ENCODE data around the gene EIF4EBP2.
A peak's percentile ranks its signal among the peaks of the same experiment; 100 is the strongest.

The EIF4EBP2 gene

GRCh38 chr10:70404036-70404786, at the start of gene EIF4EBP2:
EIF4EBP2 (plus strand) TSS chr10:70404145; CDS start chr10:70404402, 257 bp downstream.
- DNase-seq (ENCODE audit: low read depth in 2 of 3, low spot score in 2 of 3) = peak; percentile 99 to 100 (median 99)

DNA sequence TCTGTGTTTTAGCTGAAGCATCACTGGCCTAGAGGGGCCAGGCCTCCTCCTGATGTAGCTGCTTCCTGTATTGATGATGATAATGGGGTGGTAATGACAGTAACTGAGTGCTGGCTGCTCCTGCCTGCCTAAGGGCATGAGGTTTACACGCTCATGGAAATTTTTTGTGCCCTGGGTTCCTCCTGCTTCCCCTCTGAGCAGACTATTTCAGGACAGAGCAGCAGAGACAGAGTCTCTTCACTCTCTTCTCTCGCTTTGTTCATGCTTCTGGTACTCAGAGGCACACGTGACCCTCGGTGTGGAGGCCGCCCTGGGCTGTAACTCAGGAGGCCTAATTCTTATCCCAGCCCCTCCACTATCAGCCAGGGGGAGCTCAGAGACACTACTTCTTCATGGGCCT, 49.4 kb upstream of the EIF4EBP2 start:
- DNase-seq (ENCODE audit: low read depth in 2 of 3, low spot score in 2 of 3) = no peak

GRCh38 chr10:70355051-70356021, 48.6 kb upstream of the EIF4EBP2 start:
- no peak for DNase-seq (ENCODE audit: low read depth in 2 of 3, low spot score in 2 of 3)

- DNase-seq (ENCODE audit: low read depth in 2 of 3, low spot score in 2 of 3) = no peak
Measured at GRCh38 chr10:70357565-70357964, 46.4 kb upstream of the EIF4EBP2 start.

DNA sequence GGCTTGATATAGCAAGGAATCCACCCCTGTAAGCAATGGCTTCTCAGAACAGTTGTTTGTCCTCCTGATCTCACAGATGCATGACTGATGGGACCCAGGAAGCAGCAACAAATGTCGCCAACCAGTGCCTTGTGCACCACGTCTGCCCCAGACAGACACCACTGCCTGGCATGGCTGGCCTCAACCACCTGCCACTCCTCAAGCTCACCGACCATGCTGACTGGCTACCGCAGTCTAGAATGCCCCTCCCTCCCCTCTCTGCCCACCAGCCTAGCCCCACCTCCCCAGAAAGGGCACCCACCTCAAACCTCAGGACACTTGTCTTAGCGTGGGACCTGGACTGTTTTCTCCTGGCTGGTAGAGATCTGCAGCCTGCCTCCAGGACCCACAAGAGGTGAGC, 45.5 kb upstream of the EIF4EBP2 start:
- DNase-seq (ENCODE audit: low read depth in 2 of 3, low spot score in 2 of 3) = no peak

GRCh38 chr10:70359017-70359550, 44.9 kb upstream of the EIF4EBP2 start:
- no peak for DNase-seq (ENCODE audit: low read depth in 2 of 3, low spot score in 2 of 3)

- no peak for DNase-seq (ENCODE audit: low read depth in 2 of 3, low spot score in 2 of 3)
Measured at GRCh38 chr10:70360215-70360614, 43.7 kb upstream of the EIF4EBP2 start.

DNA sequence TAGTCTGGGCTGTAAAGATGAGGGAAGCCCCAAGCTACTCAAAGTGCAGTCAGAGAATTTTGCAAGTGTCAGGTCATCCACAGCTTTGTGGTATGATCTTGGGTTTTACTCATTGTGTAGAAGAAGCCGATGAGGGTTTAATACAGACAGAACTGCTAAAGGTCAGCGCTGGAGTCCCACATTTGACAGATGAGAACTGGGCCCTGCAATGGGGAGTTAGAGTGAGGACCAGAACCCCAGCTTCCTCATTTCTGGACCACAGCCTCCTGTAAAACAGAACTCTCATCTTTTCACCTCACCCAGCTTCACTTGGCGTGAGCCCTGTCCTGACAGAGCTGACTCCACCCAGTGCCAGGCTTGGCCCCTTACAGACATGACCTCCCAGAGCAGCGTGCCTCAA, 41.6 kb upstream of the EIF4EBP2 start:
- DNase-seq (ENCODE audit: low read depth in 2 of 3, low spot score in 2 of 3) = no peak

DNA sequence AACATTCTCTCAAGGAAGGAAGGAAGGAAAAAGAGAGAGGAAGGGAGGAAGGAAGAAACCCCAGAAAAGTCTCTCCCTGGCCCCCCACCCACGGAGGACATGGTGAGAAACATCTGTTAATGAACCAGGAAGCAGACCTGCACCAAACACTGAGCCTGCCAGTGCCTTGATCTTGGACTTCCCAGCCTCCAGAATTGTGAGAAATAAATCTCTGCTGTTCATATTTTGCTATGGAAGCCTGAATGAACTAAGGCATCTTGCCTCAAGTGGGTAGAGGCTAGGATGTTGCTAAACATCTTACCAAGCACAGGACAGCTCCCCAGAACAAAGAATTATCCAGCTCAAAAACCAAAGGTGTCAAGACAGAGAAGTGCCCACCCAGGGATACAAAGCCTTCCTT, 40.7 kb upstream of the EIF4EBP2 start:
- no peak for DNase-seq (ENCODE audit: low read depth in 2 of 3, low spot score in 2 of 3)

- DNase-seq (ENCODE audit: low read depth in 2 of 3, low spot score in 2 of 3) = peak; percentile 59 to 78 (median 63)
Measured at GRCh38 chr10:70363971-70364771, 39.8 kb upstream of the EIF4EBP2 start.

- no peak for DNase-seq (ENCODE audit: low read depth in 2 of 3, low spot score in 2 of 3)
Measured at GRCh38 chr10:70364772-70365091, 39.2 kb upstream of the EIF4EBP2 start.

GRCh38 chr10:70367195-70367796, 36.6 kb upstream of the EIF4EBP2 start:
- DNase-seq (ENCODE audit: low read depth in 2 of 3, low spot score in 2 of 3) = no peak

DNA sequence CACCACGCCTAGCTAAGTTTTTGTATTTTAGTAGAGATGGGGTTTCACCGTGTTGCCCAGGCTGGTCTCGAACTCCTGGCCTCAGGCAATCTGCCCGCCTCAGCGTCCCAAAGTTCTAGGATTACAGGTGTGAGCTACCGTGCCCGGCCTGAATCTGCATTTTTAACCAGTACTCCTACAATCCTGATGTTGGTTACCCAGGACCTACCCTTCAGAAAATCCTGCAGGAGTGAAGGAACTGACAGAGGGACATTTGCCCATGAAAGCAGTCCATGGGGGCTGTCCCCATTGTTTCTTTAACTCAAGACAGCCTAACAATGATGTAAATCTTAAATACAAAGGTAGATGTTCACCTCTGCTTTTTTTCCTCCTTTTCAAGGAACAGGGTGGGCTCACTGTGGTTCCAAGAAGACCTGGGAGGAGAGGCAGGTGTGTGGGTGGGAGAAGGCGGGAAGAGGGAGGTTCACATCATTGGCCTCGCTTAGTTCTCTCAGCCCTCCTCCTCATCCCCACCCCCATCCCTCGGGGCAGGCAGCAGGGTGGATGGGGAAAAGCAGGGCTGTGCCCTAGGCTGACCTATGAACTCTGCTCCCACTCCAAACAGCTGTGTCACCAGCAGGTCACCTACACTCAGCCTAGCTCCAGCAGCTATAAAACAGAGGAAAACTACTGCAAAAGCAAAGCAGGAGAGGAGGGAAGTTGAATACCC, 35.0 kb upstream of the EIF4EBP2 start:
- DNase-seq (ENCODE audit: low read depth in 2 of 3, low spot score in 2 of 3) = no peak

DNA sequence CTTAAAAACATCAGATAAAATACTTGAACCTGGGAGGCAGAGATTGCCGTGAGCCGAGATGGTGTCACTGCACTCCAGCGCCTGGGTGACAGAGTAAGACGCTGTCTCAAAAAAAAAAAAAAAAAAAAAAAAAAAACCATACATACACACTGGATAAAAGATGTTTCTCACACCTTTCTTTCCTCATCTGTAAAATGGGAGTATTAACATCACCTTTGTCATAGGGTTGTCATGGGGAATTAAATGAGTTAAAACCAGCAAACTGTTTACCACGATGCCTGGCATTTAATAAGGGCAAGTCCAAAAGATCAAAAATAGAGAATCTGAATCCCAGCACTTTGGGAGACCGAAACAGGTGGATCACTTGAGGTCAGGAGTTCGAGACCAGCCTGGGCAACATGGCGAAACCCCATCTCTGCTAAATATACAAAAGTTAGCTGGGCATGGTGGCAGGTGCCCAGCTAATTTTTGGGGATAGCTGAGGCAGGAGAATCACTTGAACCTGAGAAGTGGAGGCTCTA, 34.4 kb upstream of the EIF4EBP2 start:
- DNase-seq (ENCODE audit: low read depth in 2 of 3, low spot score in 2 of 3) = no peak

DNA sequence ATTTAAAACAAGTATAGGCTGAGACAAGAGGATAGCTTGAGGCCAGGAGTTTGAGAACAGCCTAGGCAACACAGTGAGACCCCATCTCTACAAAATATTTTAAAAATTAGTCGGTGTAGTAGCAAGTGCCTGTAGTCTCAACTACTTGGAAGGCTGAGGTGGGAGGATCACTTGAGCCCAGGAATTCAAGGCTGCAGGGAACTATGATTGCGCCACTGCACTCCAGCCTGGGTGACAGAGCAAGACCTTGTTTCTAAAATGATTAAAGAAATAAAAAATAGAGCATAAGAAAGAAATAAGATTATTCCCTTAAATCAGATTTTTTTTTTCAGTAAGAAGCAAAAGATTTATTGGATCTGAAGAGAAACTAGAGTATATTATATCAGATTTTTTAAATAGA, 33.2 kb upstream of the EIF4EBP2 start:
- DNase-seq (ENCODE audit: low read depth in 2 of 3, low spot score in 2 of 3) = no peak

DNA sequence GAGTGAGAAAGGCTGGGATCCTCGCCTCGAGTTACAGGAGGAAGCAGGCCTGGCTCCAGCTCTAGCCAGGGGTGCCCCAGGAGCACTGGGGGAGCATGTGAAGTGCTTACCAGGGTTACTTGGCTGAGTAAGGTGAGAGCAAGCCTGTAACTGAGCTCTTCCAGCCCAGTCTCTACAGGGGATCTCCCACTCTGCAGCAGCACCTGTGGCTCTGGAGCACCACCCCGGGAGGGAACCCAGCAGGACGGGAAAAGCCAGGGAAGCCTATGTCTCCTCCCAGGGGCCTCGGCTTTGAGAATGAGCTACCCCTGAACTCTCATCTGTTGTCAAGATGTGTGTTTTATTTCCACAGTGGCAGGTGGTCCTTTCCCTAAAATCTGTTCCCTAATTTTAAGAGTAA, 32.1 kb upstream of the EIF4EBP2 start:
- no peak for DNase-seq (ENCODE audit: low read depth in 2 of 3, low spot score in 2 of 3)

- DNase-seq (ENCODE audit: low read depth in 2 of 3, low spot score in 2 of 3) = no peak
Measured at GRCh38 chr10:70374775-70375614, 28.9 kb upstream of the EIF4EBP2 start.

DNA sequence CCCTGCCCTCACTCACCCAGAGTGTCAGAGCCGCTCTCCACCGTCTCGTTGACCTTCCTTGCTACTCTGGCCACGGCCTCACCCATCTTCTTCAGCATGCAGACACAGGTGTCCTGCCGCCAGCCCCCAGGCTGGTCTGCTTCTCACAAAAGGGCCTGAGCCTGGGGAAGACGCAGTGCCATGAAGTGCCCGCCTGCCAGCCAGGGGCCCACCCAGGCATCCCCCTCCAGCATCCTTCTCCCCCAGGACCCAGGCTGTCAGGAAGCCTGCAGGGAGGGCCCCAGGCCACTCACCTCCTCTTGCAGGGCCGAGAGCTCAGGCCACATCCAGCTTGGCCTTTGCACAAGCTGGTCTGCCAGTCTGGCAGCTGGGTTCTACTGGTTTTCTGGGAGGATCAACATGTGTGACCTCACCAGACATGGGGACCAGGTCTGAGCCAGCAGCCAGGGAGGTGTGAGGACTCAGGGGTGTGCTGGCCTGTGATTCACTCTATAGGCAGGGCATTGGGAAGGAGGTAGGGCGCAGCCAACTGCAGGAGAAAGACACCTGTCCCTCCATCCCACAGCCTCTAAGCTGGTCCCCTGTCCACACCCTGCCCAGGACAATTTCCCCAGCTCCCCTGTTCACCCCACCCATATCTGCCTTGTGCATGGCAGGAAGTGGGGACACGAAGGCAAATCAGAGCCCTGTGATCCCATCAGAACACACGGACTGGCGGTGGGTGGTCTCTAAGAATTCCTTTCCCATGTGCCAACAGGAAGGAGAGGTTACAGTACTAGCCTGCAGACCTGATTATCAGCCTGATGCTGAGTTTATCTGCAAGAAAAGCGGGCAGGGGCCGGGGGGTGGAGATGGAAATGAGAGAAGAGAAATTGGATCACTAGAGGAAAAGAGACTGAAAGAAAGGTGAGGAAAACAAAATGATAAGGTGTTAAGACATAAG, 27.2 kb upstream of the EIF4EBP2 start:
- no peak for DNase-seq (ENCODE audit: low read depth in 2 of 3, low spot score in 2 of 3)
